GM18505 (cell line): ENCODE measurements around the gene ARID3C.

Experiments used
- ATAC-seq: cut with Tn5 transposase; IDR thresholded peaks from one replicate; pipeline ENCODE4 v1.9.1; 2021; ENCODE audit not compliant: unreplicated experiment
- POLR2A ChIP-seq: IDR thresholded peaks from 4 replicates; pipeline ENCODE4 v1.6.1; 2011; ENCODE audit warnings: borderline replicate concordance; ENCODE audit not compliant: insufficient read depth, insufficient read length; ENCODE audit errors: extremely low read depth

ARID3C gene

GRCh38 chr9:34606190-34606589, 22.7 kb downstream of the ARID3C start:
- no peak for TF ChIP-seq POLR2A
- no peak for ATAC-seq

GRCh38 chr9:34603610-34604231, 25.1 kb downstream of the ARID3C start:
- TF ChIP-seq POLR2A, result no peak
- ATAC-seq, result no peak

GRCh38 chr9:34601937-34602573, 26.8 kb downstream of the ARID3C start:
- ATAC-seq, result no peak
- no peak for TF ChIP-seq POLR2A

- TF ChIP-seq POLR2A, result no peak
- ATAC-seq, result no peak
Observed at GRCh38 chr9:34600908-34601307, 28.0 kb downstream of the ARID3C start.

GRCh38 chr9:34599546-34599945, 29.3 kb downstream of the ARID3C start:
- ATAC-seq, result no peak
- no peak for TF ChIP-seq POLR2A

GRCh38 chr9:34594177-34594576, 34.7 kb downstream of the ARID3C start:
- no peak for ATAC-seq
- TF ChIP-seq POLR2A, result no peak

GRCh38 chr9:34592895-34593601, 35.8 kb downstream of the ARID3C start:
- TF ChIP-seq POLR2A, result no peak
- no peak for ATAC-seq

- no peak for ATAC-seq
- TF ChIP-seq POLR2A, result no peak
Observed at GRCh38 chr9:34591917-34592866, 36.7 kb downstream of the ARID3C start.

- no peak for TF ChIP-seq POLR2A
- ATAC-seq, result no peak
Observed at GRCh38 chr9:34591248-34591916, 37.5 kb downstream of the ARID3C start.

- ATAC-seq, result no peak
- TF ChIP-seq POLR2A, result no peak
Observed at GRCh38 chr9:34590381-34591247, 38.3 kb downstream of the ARID3C start.

- ATAC-seq, result no peak
- TF ChIP-seq POLR2A, result no peak
Observed at GRCh38 chr9:34589636-34590380, 39.1 kb downstream of the ARID3C start, which contains the start of gene CNTFR. TSS of gene CNTFR (minus strand) at chr9:34589724. CDS start at chr9:34568981, 20,743 bp downstream.
